Neuronal stem cell (in vitro differentiated cells): Measurements from ENCODE around the gene ZNF816.
"Not testable (repeated sequence)": the region's sequence is repeated elsewhere in the genome, so short reads cannot be mapped to it uniquely, and the experiment has no call there.

Experiments used
- DNase-seq: peaks from one replicate; pipeline ENCODE4 v3.0.0-alpha.2; 2013; ENCODE audit warnings: low spot score
- H2AFZ ChIP-seq: one replicate; pipeline ENCODE4 v1.6.1; 2013; ENCODE audit warnings: mild to moderate bottlenecking, low read length, inconsistent platforms
- H2AK5ac ChIP-seq: 2 replicates; pipeline ENCODE4 v1.6.1; 2013; ENCODE audit warnings: low read depth, mild to moderate bottlenecking, inconsistent platforms, low read length, moderate library complexity, mixed read lengths
- H2BK120ac ChIP-seq: 2 replicates; pipeline ENCODE4 v1.6.1; 2013; ENCODE audit warnings: low read depth, mild to moderate bottlenecking, inconsistent platforms, low read length, moderate library complexity, mixed read lengths
- H2BK12ac ChIP-seq: one replicate; pipeline ENCODE4 v1.6.1; 2013; ENCODE audit warnings: low read length, inconsistent platforms
- H2BK15ac ChIP-seq: 2 replicates; pipeline ENCODE4 v1.6.1; 2013; ENCODE audit warnings: mild to moderate bottlenecking, low read length, inconsistent platforms, mixed read lengths
- H2BK5ac ChIP-seq: one replicate; pipeline ENCODE4 v1.6.1; 2013; ENCODE audit warnings: inconsistent platforms, mild to moderate bottlenecking, low read length, moderate library complexity
- H3K14ac ChIP-seq: one replicate; pipeline ENCODE4 v1.6.1; 2013; ENCODE audit warnings: low read length, inconsistent platforms
- H3K18ac ChIP-seq: 2 replicates; pipeline ENCODE4 v1.6.1; 2013; ENCODE audit warnings: low read length, inconsistent platforms
- H3K23ac ChIP-seq: 2 replicates; pipeline ENCODE4 v1.6.1; 2013; ENCODE audit warnings: low read depth, mild to moderate bottlenecking, mixed read lengths, low read length, inconsistent platforms; ENCODE audit not compliant: poor library complexity
- H3K27ac ChIP-seq: replicated peaks from 3 replicates; pipeline ENCODE4 v1.5.1; 2013; ENCODE audit warnings: low read length, inconsistent platforms
- H3K27me3 ChIP-seq, 3 experiments: 2 replicates each; pipeline ENCODE4 v1.6.1; 2013; ENCODE audit warnings: low read length in 3 of 3, mild to moderate bottlenecking in 2 of 3, inconsistent platforms in 1 of 3, low read depth in 1 of 3, mixed read lengths in 1 of 3, moderate library complexity in 1 of 3; ENCODE audit not compliant: control insufficient read depth in 3 of 3, insufficient read depth in 3 of 3
- H3K36me3 ChIP-seq, 2 donors: replicated peaks in 1 of 2; 2 replicates each; pipeline ENCODE4 v1.6.1; 2013; ENCODE audit warnings: low read length in 2 of 2; ENCODE audit not compliant: control insufficient read depth in 2 of 2, insufficient read depth in 2 of 2
- H3K4ac ChIP-seq: 2 replicates; pipeline ENCODE4 v1.6.1; 2013; ENCODE audit warnings: inconsistent platforms, mild to moderate bottlenecking, low read length, moderate library complexity
- H3K4me1 ChIP-seq, 2 donors: 1 replicate in 1 of 2; 2 replicates in 1 of 2; pipeline ENCODE4 v1.6.1; 2013; ENCODE audit warnings: low read length in 2 of 2, low read depth in 1 of 2; ENCODE audit not compliant: control insufficient read depth in 2 of 2, insufficient read depth in 1 of 2
- H3K4me2 ChIP-seq: one replicate; pipeline ENCODE4 v1.6.1; 2013; ENCODE audit warnings: mild to moderate bottlenecking, low read length, inconsistent platforms; ENCODE audit not compliant: insufficient read depth, poor library complexity, severe bottlenecking
- H3K4me3 ChIP-seq, 2 donors: 2 replicates each; pipeline ENCODE4 v1.5.1; 2013; ENCODE audit warnings: low read length in 2 of 2, mild to moderate bottlenecking in 2 of 2, inconsistent platforms in 1 of 2, moderate library complexity in 1 of 2
- H3K79me1 ChIP-seq: one replicate; pipeline ENCODE4 v1.6.1; 2013; ENCODE audit warnings: low read depth, mild to moderate bottlenecking, inconsistent platforms, low read length, moderate library complexity
- H3K9ac ChIP-seq: one replicate; pipeline ENCODE4 v1.6.1; 2013; ENCODE audit warnings: mild to moderate bottlenecking, low read depth, low read length, inconsistent platforms; ENCODE audit not compliant: poor library complexity
- H3K9me3 ChIP-seq, 2 donors: replicated peaks in 1 of 2; 2 replicates each; pipeline versions ENCODE3 to v1.6.1; 2013; ENCODE audit warnings: low read length in 2 of 2, mild to moderate bottlenecking in 2 of 2, inconsistent platforms in 1 of 2, low read depth in 1 of 2, mixed read lengths in 1 of 2, moderate library complexity in 1 of 2; ENCODE audit not compliant: control insufficient read depth in 2 of 2, insufficient read depth in 1 of 2
- H4K8ac ChIP-seq: one replicate; pipeline ENCODE4 v1.6.1; 2013; ENCODE audit warnings: low read depth, mild to moderate bottlenecking, inconsistent platforms, low read length, moderate library complexity
- H4K91ac ChIP-seq: one replicate; pipeline ENCODE4 v1.6.1; 2013; ENCODE audit warnings: low read length, low read depth, mild to moderate bottlenecking, inconsistent platforms; ENCODE audit not compliant: poor library complexity
- WGBS, 2 donors: extraction: QIAGEN DNeasy Blood & Tissue Kit; methylation state at CpG; one replicate each; pipeline ENCODE4 v1.1.7; 2013; ENCODE audit warnings: missing lambda C conversion rate in 2 of 2, mixed read lengths in 1 of 2; ENCODE audit not compliant: insufficient read length in 2 of 2, insufficient replicate concordance in 1 of 2; ENCODE audit errors: extremely low coverage in 2 of 2; 5-methylcytosine and 5-hydroxymethylcytosine counted together

The ZNF816 gene

GRCh38 chr19:52917531-52917930 lies 45.1 kb downstream of the ZNF816 start:
- Histone ChIP-seq H3K4me2 (no peak overlapping the region), H3K18ac (no peak overlapping the region), H3K27me3 (no peaks in the 10 kb centered on the region), H3K4me3 (no peak overlapping the region), H4K8ac (no peak overlapping the region), H2BK15ac (no peak overlapping the region), H3K9me3 (no peaks in the 10 kb centered on the region), H3K27ac (no peak overlapping the region), H2BK5ac (no peak overlapping the region), H2AFZ (no peak overlapping the region), H3K4me1 (peaks cover 0 to 2% of the 10 kb centered on the region in 2 donors), H4K91ac (no peak overlapping the region), H3K14ac (no peak overlapping the region), H2BK120ac (no peak overlapping the region), H3K4ac (no peak overlapping the region), H3K79me1 (no peaks in the 10 kb centered on the region), H2BK12ac (no peak overlapping the region), H3K9ac (no peak overlapping the region), H2AK5ac (no peak overlapping the region), H3K23ac (no peak overlapping the region), H3K36me3 (peaks cover 0 to 29% of the 10 kb centered on the region in 2 donors)
- no peak for DNase-seq
- WGBS, 2 donors: no CpG with 5 or more reads among the region's 5 CpGs

GRCh38 chr19:52910648-52911047 lies 52.0 kb downstream of the ZNF816 start:
- peaks cover 2% of the 10 kb centered on the region for H3K79me1 ChIP-seq
- H2BK12ac ChIP-seq: no peak overlapping the region
- H2BK120ac ChIP-seq: no peak overlapping the region
- H3K27me3 ChIP-seq: no peaks in the 10 kb centered on the region
- no peak overlapping the region for H3K14ac ChIP-seq
- H3K4ac ChIP-seq: no peak overlapping the region
- H2AFZ ChIP-seq: no peak overlapping the region
- no peak overlapping the region for H4K8ac ChIP-seq
- no CpG with 5 or more reads among the region's 1 CpG for WGBS, 2 donors
- no peaks in the 10 kb centered on the region for H3K4me1 ChIP-seq
- H3K9me3 ChIP-seq: peaks cover 0 to 3% of the 10 kb centered on the region in 2 donors
- H3K4me3 ChIP-seq: no peak overlapping the region
- H3K23ac ChIP-seq: no peak overlapping the region
- H3K18ac ChIP-seq: no peak overlapping the region
- H3K36me3 ChIP-seq: peaks cover 11 to 37% of the 10 kb centered on the region in 2 donors
- H3K9ac ChIP-seq: no peak overlapping the region
- H4K91ac ChIP-seq: no peak overlapping the region
- H3K27ac ChIP-seq: no peak overlapping the region
- H3K4me2 ChIP-seq: no peak overlapping the region
- no peak for DNase-seq
- H2AK5ac ChIP-seq: no peak overlapping the region
- no peak overlapping the region for H2BK5ac ChIP-seq
- H2BK15ac ChIP-seq: no peak overlapping the region

GRCh38 chr19:52904052-52904780 lies 58.5 kb downstream of the ZNF816 start:
- not testable (repeated sequence) for H3K4me2 ChIP-seq, H3K79me1 ChIP-seq, H3K4me3 ChIP-seq, H2AFZ ChIP-seq, H3K14ac ChIP-seq, H2AK5ac ChIP-seq, H3K9me3 ChIP-seq, H4K8ac ChIP-seq, DNase-seq, H2BK120ac ChIP-seq, H2BK15ac ChIP-seq, H3K27me3 ChIP-seq, H3K4me1 ChIP-seq, H4K91ac ChIP-seq, H3K4ac ChIP-seq, H3K23ac ChIP-seq, H3K18ac ChIP-seq, H2BK12ac ChIP-seq, H3K27ac ChIP-seq, H3K9ac ChIP-seq, H2BK5ac ChIP-seq
- peaks cover 11 to 28% of the 10 kb centered on the region in 2 donors for H3K36me3 ChIP-seq
- no CpG with 5 or more reads among the region's 16 CpGs for WGBS, 2 donors

- DNase-seq: no peak
- H3K18ac ChIP-seq: no peak overlapping the region
- no peak overlapping the region for H4K91ac ChIP-seq
- H3K4me1 ChIP-seq: no peaks in the 10 kb centered on the region
- H2BK5ac ChIP-seq: no peak overlapping the region
- H4K8ac ChIP-seq: no peak overlapping the region
- no peaks in the 10 kb centered on the region for H3K79me1 ChIP-seq
- no peak overlapping the region for H3K4me3 ChIP-seq
- H3K9ac ChIP-seq: no peak overlapping the region
- peaks cover 4 to 10% of the 10 kb centered on the region in 2 donors for H3K36me3 ChIP-seq
- H3K4ac ChIP-seq: no peak overlapping the region
- H3K14ac ChIP-seq: no peak overlapping the region
- no peak overlapping the region for H2AK5ac ChIP-seq
- peaks cover 0 to 12% of the 10 kb centered on the region in 2 donors for H3K9me3 ChIP-seq
- no peak overlapping the region for H3K23ac ChIP-seq
- no peak overlapping the region for H2BK120ac ChIP-seq
- no peak overlapping the region for H2AFZ ChIP-seq
- no CpG with 5 or more reads among the region's 3 CpGs for WGBS, 2 donors
- no peak overlapping the region for H2BK15ac ChIP-seq
- no peak overlapping the region for H2BK12ac ChIP-seq
- no peak overlapping the region for H3K4me2 ChIP-seq
- no peaks in the 10 kb centered on the region for H3K27me3 ChIP-seq
- H3K27ac ChIP-seq: no peak overlapping the region
Observed at GRCh38 chr19:52901842-52902241, 60.8 kb downstream of the ZNF816 start.
